Measurements from ENCODE around the gene SHISAL1.

SHISAL1 gene

DNA sequence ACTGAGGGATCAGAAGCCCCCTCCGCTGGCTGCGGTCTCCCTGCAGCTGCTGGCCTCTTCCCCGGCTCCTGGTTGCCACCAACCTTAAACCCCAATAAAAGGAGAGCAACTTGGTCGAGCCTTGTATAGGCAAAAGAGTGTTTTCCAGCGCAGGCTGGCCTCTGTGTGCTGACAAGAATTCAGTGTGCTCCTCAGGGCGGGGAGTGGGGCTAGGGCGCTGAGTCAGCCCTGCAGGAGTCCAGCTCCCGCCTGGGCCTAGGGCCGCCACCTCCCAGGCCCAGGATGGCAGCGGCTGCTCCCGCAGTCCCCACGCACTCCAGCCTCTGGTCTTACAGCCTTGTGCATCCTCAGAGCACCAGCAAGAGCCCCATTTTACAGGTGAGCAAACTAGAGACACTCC, at the start of gene SHISAL1:
Gene SHISAL1 (minus strand): TSS at position 186 of the 400 bp plus-strand sequence. CDS start 12,006 bp downstream, outside the sequence.
- Mint-ChIP-seq H3K4me3 (no peak within 1 kb of the TSS), H3K36me3 (ENCODE audit: low read depth) (no peaks in the 10 kb centered on the region), H3K4me1 (ENCODE audit: low read depth) (peaks cover 3% of the 10 kb centered on the region), H3K9me3 (no peaks in the 10 kb centered on the region), H3K27me3 (ENCODE audit: low read depth) (no peaks in the 10 kb centered on the region), H3K27ac (no peak within 1 kb of the TSS)

DNA sequence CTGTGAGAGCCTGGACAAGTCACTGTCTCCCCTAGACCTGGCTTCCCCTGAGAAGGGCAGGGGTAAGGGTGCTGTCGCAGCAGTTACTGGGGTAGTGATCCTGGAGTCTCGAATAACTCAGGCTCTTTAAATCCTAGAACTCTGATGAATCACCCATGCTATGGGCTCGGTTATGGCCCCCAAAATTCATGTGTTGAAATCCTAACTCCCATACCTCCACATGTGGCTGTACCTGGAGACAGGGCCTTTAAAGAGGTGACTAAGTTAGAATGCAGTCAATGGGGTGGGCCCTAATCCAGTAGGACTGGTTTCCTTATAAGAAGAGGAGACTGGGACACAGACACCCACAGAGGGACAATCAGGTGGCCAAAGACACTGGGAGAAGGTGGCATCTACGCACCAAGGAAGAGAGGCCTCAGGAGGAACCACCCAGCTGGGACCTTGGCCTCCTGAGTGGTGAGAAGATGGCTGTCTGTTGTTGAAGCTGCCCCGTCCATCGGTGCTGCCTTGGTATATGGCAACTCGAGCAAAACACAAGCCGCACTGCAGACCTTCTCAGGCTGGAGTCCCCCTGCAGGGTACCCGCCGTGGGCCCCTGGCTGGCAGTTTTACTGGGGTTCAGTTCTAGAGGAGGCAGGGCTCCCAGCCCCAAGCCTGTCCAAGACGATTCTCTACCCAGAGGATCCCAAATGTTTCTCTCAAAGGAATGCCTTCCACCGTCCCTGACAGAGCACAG, 48.8 kb upstream of the SHISAL1 start:
- Mint-ChIP-seq H3K9me3 (no peaks in the 10 kb centered on the region), H3K36me3 (ENCODE audit: low read depth) (no peaks in the 10 kb centered on the region), H3K27me3 (ENCODE audit: low read depth) (peaks cover 6% of the 10 kb centered on the region), H3K4me3 (no peak overlapping the region), H3K27ac (no peak overlapping the region), H3K4me1 (ENCODE audit: low read depth) (no peaks in the 10 kb centered on the region)

DNA sequence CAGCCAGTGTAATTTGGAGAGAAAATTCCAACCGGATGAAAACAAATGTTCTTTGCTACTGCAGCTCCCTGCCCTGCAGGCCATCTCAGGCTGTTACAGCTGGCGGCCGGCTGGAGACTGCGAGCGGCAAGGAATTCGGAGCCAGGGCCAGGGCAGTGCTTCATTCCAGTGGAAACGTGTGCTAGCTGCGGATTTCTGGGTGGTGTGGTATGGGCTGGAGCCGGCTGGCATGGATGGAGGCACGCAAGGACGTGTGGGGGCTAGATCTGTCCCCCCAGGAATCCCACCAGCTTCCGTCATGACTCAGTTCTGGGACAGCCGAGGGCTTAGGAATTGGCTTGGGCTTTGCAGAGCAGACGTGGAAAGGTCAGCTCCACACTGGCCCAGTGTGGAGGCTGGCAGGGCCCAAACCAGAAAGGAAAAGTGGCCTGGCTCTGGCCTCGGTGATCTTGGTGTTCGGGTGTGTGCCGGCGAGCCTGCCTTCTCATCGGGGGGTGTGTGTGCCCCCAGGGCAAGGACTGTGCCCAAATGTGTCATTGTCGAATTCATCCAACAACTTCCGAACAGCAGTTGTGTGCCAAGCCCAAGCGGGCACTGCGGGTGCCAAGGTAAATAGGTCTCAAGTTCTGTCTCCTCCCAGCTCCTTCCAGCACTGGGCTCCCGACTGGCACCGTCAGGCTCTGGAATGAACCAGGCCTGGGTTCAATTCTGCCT, 48.1 kb upstream of the SHISAL1 start:
- Mint-ChIP-seq H3K4me3 (no peak overlapping the region), H3K9me3 (no peaks in the 10 kb centered on the region), H3K36me3 (ENCODE audit: low read depth) (no peaks in the 10 kb centered on the region), H3K27ac (no peak overlapping the region), H3K4me1 (ENCODE audit: low read depth) (no peaks in the 10 kb centered on the region), H3K27me3 (ENCODE audit: low read depth) (peaks cover 6% of the 10 kb centered on the region)

DNA sequence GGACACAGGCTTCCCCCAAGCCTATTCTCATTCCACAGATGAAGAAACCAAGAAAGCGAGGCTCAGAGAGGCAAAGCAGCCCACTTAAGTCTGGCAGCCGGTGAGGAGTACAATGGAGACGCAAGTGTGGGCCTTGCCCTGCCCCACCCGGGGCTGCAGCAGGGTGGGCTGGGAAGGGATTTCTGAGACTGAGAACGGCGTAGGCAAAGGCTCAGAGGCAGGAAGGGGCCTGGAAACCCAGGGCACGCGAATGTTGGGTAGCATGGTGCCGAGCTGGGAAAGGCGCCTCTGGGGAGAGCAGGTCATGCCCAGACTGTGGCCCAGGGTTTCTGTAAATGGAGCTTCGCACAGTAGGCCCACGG, 47.5 kb upstream of the SHISAL1 start:
- H3K4me3 Mint-ChIP-seq: no peak overlapping the region
- no peaks in the 10 kb centered on the region for H3K9me3 Mint-ChIP-seq
- H3K27ac Mint-ChIP-seq: no peak overlapping the region
- peaks cover 6% of the 10 kb centered on the region for H3K27me3 Mint-ChIP-seq (ENCODE audit: low read depth)
- no peaks in the 10 kb centered on the region for H3K36me3 Mint-ChIP-seq (ENCODE audit: low read depth)
- no peaks in the 10 kb centered on the region for H3K4me1 Mint-ChIP-seq (ENCODE audit: low read depth)

DNA sequence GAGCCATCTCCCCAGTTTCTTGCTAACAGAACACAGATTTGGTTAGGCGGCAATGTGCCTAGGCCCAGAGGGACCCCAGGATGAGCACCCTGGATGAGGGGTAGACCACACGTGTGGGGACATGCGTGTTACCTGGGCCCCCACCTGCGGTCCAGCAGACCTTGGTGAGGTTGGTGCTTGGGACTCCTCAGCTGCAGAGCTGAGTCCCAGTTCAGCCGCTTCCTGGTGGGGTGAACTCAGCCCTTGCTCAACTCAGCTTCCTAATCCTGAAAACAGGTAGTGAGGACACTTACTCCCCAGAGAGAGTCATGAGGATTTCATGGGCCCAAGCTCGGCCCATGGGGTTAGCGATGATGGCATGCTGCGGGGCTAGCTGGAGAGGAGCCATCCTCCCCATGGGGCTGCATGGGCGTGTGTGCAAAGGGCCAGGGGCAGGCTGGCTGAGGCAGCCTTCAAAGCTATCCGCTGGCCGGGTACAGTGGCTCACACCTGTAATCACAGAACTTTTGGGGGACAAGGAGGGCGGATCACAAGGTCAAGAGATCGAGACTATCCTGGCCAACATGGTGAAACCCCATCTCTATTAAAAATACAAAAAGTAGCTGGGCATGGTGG, 46.9 kb upstream of the SHISAL1 start:
- Mint-ChIP-seq H3K36me3 (ENCODE audit: low read depth) (no peaks in the 10 kb centered on the region), H3K9me3 (no peaks in the 10 kb centered on the region), H3K27me3 (ENCODE audit: low read depth) (peaks cover 6% of the 10 kb centered on the region), H3K27ac (no peak overlapping the region), H3K4me3 (no peak overlapping the region), H3K4me1 (ENCODE audit: low read depth) (no peaks in the 10 kb centered on the region)

DNA sequence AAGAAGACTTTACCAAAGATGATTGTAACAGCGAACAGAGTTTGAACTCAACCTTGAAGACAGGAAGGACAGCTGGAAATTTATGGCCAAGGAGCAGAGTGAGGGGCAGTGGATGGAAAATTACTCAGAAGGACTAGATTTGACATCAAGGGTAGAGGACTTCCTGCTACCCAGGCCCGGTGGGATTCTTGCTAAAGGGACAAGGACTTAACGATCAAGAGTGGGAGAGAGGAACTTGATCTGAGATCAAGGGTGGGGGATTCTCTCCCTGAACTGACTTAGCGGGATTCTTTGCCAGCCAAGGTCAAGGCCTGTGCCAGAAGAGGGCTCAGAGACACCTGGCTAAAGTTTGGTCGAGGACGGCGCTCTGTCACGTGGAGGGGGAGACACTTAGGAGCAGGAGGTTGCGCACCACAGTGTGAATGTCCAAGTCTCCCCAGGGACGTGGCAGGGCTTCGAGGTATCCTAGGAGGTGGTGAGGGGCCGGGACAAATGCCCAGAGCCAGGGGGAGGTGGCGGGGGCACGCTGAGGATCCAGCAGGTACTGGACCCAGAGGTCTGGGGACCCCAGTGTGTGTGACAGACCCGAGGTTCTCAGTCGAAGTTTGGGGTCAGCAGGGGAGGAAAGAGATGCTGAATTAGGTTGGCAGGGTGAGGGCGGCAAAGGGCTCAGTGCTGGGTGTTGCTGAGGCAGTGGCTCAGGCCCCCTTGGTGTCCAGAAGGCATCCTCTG, 46.1 kb upstream of the SHISAL1 start:
- H3K27me3 Mint-ChIP-seq (ENCODE audit: low read depth): peaks cover 6% of the 10 kb centered on the region
- no peaks in the 10 kb centered on the region for H3K9me3 Mint-ChIP-seq
- H3K4me3 Mint-ChIP-seq: no peak overlapping the region
- no peaks in the 10 kb centered on the region for H3K36me3 Mint-ChIP-seq (ENCODE audit: low read depth)
- no peaks in the 10 kb centered on the region for H3K4me1 Mint-ChIP-seq (ENCODE audit: low read depth)
- no peak overlapping the region for H3K27ac Mint-ChIP-seq

DNA sequence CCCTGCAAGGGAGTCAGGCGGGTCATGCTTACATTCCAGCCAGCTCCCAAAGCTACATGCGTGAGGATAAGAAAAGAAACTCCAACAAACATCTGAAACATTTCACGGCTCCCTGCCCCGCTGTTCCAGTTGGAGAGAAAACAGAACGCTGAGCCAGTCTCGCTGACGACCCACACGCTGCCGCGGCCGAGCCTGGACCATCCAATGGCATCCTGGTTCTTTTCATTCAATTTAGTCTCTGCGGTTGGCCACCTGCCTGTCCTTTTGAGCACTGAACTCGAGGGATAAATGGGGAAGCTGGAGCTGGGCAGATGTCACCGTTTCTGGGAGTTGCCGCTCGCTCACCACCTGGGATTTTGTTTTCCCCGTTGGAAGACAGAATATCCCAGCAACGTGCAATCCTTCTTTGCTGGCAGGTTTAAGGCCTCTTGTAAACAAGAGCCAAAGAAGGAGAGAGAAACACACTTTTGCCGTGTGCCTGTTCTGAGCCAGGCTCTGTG, 45.3 kb upstream of the SHISAL1 start:
- no peaks in the 10 kb centered on the region for H3K4me1 Mint-ChIP-seq (ENCODE audit: low read depth)
- no peak overlapping the region for H3K4me3 Mint-ChIP-seq
- H3K36me3 Mint-ChIP-seq (ENCODE audit: low read depth): no peaks in the 10 kb centered on the region
- H3K9me3 Mint-ChIP-seq: no peaks in the 10 kb centered on the region
- H3K27ac Mint-ChIP-seq: no peak overlapping the region
- H3K27me3 Mint-ChIP-seq (ENCODE audit: low read depth): peaks cover 6% of the 10 kb centered on the region

DNA sequence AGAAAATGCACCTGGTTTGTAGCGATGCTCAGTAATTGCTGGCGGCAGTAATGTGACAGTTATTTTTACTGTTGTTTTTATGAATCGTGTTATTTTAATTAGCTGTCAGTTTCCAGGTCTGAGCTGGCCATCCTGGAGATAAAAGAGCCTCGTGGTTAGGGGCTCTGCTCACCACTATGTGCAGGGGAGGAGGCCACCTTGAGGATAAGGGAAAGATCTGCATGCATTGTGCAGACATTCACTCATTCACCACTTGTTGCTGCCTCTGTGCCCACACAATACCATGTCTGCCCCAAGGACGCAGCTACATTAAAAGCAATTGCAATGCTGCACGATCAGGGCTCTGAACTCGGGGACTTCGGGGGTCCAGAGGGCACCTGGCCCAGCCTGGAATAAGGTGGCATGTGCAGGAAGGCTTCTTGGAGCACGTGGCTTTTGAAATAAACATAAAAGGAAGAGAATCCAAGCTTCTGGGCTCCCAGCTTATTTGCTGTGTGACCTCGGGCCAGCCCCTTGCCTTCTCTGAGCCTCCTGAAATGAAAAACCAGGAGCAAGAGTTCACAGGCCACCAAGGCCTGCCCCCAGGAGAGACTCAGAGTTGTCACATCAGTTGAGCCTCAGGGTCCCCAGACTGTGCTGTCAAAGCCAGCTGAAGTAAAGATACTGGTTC, 44.7 kb upstream of the SHISAL1 start:
- no peak overlapping the region for H3K27ac Mint-ChIP-seq
- H3K9me3 Mint-ChIP-seq: no peaks in the 10 kb centered on the region
- H3K36me3 Mint-ChIP-seq (ENCODE audit: low read depth): no peaks in the 10 kb centered on the region
- H3K4me3 Mint-ChIP-seq: no peak overlapping the region
- peaks cover 6% of the 10 kb centered on the region for H3K27me3 Mint-ChIP-seq (ENCODE audit: low read depth)
- H3K4me1 Mint-ChIP-seq (ENCODE audit: low read depth): no peaks in the 10 kb centered on the region

DNA sequence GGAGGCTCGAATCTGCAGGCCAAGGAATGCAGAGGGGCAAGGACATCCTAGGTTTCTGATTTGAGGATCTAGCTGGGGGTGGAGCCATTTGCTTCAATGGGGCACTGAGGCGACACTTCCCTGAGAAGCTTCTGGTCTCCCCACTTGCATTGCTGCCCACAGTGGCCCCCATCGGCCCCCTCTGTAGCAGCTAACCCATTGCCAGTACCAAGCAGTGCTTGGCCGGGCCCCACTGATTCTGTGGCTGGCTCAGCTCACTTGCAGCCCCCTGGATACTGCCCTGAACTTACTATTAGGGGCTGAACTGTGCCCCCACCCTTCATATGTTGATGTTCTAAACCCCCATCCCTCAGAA, 42.9 kb upstream of the SHISAL1 start:
- Mint-ChIP-seq H3K36me3 (ENCODE audit: low read depth) (no peaks in the 10 kb centered on the region), H3K27ac (no peak overlapping the region), H3K9me3 (no peaks in the 10 kb centered on the region), H3K27me3 (ENCODE audit: low read depth) (peaks cover 9% of the 10 kb centered on the region), H3K4me1 (ENCODE audit: low read depth) (peaks cover 2% of the 10 kb centered on the region), H3K4me3 (no peak overlapping the region)

DNA sequence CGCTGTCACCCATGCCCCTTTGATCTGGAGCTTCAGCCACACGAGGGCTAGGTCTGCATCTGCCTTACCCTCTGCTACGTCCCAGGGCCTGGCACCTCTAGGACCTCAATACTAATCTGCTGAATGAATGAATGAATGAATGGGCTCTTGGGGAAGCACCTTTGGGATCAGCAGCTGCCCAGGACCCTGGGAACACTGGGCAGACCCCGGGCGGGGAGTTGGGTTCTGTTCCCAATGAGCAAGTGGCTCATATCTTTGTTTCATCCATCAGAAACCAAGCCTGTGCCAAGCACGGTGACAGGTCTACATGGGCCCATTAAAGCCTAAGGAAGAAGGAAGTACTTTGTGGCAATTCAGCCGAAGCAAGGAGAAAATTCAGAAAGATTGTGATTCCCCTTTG, 41.5 kb upstream of the SHISAL1 start:
- Mint-ChIP-seq H3K9me3 (no peaks in the 10 kb centered on the region), H3K4me1 (ENCODE audit: low read depth) (peaks cover 2% of the 10 kb centered on the region), H3K27me3 (ENCODE audit: low read depth) (peaks cover 9% of the 10 kb centered on the region), H3K36me3 (ENCODE audit: low read depth) (no peaks in the 10 kb centered on the region), H3K4me3 (no peak overlapping the region), H3K27ac (no peak overlapping the region)

DNA sequence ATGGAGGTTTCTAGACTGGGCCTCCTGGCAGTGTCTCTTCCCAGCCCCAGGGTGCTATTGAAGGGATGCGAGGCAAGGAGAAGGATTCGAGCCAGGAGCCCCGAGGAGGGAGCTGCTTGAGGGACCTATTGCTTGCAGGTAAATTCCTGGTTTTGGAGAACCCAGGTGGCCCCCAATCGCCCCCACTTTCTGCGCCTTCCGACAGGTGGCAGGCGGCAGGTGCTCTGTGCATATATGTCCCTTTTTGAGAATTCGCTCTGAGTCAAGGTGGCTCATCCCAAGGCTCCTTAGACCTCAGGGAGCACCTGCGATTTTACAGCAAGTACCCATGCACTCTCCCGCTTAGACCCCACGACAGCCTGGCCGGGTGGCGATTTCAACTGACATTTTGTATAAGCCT, 40.3 kb upstream of the SHISAL1 start:
- H3K9me3 Mint-ChIP-seq: no peaks in the 10 kb centered on the region
- no peak overlapping the region for H3K27ac Mint-ChIP-seq
- no peak overlapping the region for H3K4me3 Mint-ChIP-seq
- H3K4me1 Mint-ChIP-seq (ENCODE audit: low read depth): peaks cover 2% of the 10 kb centered on the region
- H3K27me3 Mint-ChIP-seq (ENCODE audit: low read depth): peaks cover 4% of the 10 kb centered on the region
- no peaks in the 10 kb centered on the region for H3K36me3 Mint-ChIP-seq (ENCODE audit: low read depth)

DNA sequence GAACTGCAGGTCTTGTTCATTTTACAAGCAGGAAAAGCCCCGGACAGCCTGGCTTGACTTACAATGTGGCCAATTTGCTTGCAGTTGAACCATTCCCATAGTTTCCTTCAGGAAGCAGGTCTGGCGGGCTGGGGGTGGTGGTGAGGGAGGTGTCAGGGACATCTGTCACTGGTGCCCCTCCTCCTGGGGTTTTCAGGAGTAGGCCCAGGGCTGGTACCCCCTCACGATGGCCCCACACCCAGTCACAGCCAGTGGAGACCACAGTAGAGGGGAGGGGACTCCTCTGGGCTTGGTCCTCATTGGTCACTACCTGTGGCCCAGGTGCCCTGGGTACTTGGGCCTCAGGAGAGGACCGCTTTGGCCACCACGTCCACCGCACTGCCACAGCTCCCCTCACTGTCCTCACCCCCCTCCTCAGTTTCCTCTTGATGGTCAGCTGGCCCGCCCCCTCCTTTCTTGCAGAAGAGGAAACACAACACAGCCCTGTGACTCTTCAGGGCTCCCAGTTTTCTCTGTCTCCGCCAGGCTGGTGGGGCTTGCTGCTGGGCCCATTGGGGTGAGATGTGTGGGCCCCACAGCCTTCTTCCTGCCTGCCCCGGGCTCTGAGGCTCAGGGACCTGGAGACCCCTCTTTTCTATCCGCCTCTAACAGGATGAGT, 39.8 kb upstream of the SHISAL1 start:
- H3K36me3 Mint-ChIP-seq (ENCODE audit: low read depth): no peaks in the 10 kb centered on the region
- peaks cover 2% of the 10 kb centered on the region for H3K4me1 Mint-ChIP-seq (ENCODE audit: low read depth)
- H3K27me3 Mint-ChIP-seq (ENCODE audit: low read depth): peaks cover 6% of the 10 kb centered on the region
- H3K4me3 Mint-ChIP-seq: no peak overlapping the region
- no peak overlapping the region for H3K27ac Mint-ChIP-seq
- H3K9me3 Mint-ChIP-seq: no peaks in the 10 kb centered on the region

DNA sequence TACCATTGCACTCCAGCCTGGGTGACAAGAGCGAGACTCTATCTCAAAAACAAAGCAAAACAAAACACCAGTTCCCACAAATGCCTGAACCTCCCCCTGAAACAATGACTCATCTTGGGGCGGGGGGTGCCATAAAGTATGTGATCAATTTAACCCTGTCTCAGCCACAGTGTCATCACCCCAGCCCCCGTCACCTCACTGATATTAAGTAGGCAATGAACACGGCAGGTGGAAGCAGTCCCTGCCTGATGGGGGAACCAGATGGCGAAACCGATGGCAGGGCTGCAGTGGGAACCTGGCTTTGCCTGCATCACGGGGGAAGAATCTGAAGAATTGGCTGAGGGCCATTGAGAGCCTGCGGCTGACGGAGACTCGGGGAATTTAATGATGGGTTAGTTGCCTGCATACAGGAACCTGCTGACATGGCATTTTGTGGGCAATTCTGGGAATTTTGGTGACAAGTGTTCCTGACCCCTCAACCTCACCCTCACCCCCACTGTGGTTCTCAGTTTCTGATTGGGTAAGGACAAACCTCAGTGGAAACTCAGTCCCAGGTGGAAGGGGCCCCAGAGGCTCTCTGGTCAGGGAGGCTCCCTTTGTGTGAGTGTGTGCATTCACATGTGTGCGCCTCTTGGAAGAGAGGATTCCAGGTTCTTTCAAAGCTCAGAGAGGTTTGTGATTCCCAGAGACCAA, 39.1 kb upstream of the SHISAL1 start:
- Mint-ChIP-seq H3K36me3 (ENCODE audit: low read depth) (no peaks in the 10 kb centered on the region), H3K27ac (no peak overlapping the region), H3K4me3 (no peak overlapping the region), H3K4me1 (ENCODE audit: low read depth) (peaks cover 2% of the 10 kb centered on the region), H3K27me3 (ENCODE audit: low read depth) (peaks cover 6% of the 10 kb centered on the region), H3K9me3 (no peaks in the 10 kb centered on the region)
